GM04503 (cell line): Measurements from ENCODE around the gene FOXK1.
A peak's percentile ranks its signal among the peaks of the same experiment; 100 is the strongest.

Source experiments
- DNase-seq: peaks from one replicate; pipeline ENCODE4 v3.0.0-alpha.2; 2012; ENCODE audit warnings: low read depth

The FOXK1 gene

GRCh38 chr7:4722960-4723630, 41.0 kb downstream of the FOXK1 start:
- no peak for DNase-seq

- no peak for DNase-seq
Observed at GRCh38 chr7:4724648-4725013, 42.5 kb downstream of the FOXK1 start.

DNA sequence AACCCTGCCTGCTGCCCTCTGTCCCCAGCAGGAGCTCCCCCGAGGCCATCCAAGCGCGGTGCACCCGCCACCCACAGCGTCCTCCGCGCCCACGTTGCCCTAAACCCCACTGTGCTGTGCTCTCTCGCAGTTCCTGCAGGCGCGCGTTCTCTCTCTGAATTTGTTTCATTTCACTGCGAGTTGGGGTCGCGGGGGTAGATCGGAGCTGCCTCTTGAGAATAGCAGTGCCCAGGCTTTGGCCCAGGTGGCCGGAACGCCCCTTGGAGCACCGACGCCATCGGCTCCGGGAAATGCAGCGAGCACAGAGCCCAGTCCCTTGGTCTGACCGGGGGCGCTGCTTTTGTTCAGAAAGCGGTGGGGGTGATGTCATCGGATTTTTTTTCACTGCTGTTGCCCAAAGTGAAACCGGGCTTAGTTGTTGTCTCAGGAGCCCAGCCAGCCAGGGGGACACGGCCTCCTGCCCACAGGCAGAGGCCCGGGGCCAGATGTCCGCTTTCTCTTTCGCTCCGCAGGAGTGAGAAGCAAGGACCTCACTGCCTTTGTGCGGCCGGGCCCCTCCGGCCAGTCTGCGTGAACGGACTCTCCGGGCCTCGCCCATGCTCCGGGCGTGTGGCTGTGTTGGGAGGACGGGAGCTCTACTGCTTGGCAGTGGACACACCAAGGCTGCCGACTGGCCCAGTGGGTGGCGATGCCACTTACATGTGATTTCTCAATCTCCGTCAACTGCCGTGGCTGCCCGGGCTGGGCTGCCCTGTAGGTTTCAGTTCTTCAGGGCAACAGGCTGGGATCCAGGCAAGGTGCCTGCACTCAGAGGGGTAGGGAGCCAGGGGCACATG, 43.1 kb downstream of the FOXK1 start:
- peak; percentile 76 for DNase-seq

GRCh38 chr7:4725850-4726450, 43.9 kb downstream of the FOXK1 start:
- no peak for DNase-seq

- no peak for DNase-seq
Observed at GRCh38 chr7:4726566-4726965, 44.5 kb downstream of the FOXK1 start.

DNA sequence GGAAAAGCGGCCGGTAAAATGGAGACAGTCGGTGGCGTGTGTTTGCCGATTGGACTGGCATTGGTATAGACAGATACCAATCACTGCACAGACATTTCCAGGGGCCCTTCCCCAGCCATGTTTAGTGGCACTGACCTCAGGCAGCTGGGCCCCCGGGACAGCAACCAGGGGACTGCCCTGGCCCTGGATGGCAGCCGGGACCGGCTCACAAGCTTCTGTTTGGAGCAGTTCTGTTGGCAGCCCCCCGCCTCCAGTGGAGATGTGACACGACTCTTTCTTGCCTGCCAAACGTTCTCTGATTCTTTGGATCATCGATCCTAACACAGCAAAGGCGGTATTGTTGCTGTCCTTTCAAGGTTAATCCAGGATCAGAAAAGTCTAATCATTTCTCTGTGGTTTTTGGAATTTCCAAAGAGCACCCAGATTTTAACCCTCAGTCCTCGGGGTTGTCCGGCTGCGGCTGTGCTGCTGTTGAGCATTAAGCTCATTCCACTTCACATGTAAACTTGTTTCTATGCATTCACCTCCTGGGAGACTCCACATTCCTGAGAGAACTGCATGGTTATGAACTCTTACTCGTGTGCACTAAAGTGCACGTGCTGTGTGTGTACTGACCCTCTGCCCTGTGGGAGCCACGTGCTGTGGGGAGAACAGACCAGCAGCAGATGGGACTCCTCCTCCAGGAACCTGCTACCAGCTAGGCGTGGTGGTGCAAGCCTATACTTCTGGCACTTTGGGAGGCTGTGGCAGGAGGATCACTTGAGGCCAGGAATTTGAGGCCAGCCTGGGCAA, 46.0 kb downstream of the FOXK1 start:
- DNase-seq, result no peak

DNA sequence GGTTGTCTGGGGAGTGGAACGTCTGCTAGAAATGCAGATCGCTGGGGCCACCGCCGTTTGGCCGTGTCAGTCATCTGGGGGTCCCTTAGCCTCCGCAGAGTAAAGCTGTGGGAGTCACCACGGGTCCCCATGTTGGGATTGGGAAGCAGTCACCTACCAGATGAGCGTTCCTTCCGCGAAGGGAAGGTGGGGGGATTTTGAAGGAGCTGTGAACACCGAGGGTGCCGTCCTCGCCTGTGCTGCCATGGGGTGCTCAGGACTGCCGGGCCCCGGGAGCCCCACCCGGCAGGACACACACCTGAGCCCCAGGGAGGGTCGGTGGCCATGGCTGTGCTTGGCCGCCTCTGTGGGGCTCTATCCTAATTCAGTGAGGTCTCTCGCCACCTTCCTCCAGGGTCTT, 47.2 kb downstream of the FOXK1 start:
- no peak for DNase-seq

- no peak for DNase-seq
Observed at GRCh38 chr7:4730276-4730675, 48.2 kb downstream of the FOXK1 start.

- no peak for DNase-seq
Observed at GRCh38 chr7:4730971-4731370, 48.9 kb downstream of the FOXK1 start.

GRCh38 chr7:4731803-4732202, 49.7 kb downstream of the FOXK1 start:
- DNase-seq, result no peak

DNA sequence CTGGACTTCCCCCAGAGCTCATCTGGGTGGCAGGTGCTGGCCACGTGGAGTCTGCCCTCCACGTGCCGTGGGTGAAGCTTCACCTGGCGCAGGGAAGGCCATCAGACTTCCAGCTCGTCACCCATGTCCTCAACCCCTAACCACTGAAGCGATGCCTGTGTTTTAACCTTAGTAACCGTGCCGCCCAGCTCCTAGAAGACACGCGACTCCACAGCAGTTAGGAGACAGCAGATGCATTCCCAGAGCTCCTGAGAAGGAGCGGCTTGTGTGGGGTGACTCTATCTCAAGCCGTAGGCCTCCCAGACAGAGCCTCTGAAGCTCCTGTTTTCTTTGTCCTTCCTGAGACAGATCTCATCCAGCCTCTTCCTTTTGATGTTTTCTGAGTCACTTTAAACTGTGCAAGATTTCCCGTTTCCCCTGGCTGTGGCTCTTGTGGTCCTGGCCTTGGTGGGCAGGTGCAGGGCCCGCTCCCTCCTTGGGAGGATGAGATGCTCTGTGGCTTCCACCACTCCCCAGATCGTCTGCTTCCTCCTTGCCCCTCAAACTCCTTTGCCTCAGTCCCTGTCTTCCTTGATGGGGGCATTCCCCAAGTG, 51.9 kb downstream of the FOXK1 start:
- no peak for DNase-seq

DNA sequence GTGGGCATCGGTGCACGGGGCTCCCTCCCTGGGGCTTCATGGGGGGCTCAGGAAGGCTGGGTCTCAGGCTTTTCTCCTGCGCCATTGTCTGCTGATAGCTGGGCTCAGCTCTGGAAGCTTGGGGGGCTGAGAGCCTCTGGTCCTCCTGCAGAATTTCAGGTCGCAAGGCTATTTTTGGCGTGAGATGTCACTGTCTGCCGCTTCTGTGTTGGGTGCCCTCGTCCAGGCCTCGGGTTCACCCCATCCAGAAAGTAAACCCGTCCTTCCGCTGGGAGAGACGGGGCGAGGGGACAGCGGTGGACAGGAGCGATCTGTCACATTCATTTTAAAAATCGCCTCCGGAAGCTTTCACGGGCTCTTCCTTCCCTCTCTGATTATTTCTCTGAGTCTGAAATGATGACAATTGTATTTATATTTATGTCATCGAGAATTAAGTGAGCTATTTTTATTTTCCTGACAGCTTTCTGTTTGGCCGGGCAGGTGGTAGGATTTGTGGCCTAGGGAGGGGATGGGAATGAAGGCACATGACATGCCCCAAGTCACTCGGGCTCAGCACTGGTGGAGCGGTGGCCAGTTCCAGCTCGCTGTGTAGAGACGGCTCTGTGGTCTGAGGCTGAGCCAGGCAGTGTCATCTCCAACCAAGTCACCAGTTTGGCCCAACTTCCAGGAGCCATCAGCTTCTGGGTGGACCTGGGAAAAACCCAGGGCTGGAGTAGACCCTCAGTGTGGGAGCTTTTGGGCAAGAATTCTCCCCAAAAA, 52.7 kb downstream of the FOXK1 start:
- DNase-seq, result no peak

GRCh38 chr7:4737300-4737699, 55.2 kb downstream of the FOXK1 start:
- DNase-seq, result no peak

DNA sequence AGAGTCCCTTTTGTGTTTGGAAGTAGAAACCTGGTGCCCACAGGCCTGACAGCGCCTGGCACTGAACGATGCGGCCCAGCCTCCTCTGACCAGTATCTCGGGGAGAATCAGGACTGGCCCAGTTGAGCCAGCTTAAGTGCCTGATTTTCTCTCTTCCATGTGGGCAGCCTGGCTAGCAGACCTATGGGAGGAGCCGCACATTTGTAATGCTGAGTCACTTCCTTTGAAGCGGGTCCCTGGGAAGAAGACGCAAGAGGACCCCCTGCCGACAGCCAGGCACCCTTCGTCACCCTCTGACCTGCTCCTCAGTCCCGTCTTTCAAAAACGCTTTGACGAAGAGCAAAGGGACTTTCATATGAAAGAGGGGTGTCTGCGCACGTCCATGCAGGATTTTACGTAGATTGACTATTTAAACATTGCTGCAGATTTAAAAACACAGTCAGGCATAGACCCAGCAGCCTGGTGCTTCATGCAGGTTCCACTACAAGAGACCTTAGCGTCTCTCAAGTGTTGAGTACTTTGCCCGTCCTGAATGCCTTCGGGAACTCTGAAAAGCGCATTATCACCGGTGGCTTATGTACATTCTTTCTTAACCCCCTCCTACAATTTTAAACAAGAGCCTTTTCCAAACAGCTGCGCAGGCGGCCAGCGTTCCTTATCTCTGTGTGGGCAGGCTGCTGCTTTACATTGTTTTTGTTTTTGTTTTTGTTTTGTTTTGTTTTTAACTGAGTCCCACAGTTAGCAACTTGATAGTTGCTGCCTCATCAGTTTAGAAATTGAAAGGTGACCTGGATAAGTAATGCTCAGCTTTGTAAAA, 56.8 kb downstream of the FOXK1 start:
- peak; percentile 54 for DNase-seq

DNA sequence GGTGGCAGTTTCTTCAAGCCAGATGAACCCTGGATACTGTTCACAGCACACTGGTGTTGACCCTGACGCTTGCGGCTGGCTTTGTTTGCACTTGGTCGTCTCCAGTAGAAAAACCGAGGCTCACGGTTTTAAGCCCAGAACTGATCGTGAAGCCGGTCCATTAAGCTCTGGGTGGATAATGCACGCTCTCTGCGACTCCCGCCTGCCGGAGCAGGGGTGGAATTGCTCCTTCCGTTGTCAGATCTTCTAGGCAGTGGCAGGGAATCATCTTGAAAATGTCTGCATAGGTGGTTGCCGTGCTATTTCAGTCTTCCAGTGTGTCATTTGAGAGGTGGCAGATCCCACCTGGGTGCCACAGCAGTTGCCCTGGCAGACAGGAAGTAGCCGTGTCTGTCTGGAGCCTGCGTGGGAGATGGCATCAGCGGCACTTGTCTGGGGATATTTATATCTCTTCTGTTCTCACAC, 57.5 kb downstream of the FOXK1 start:
- no peak for DNase-seq

- DNase-seq, result no peak
Observed at GRCh38 chr7:4740796-4741195, 58.7 kb downstream of the FOXK1 start.

GRCh38 chr7:4742051-4742573, 60.0 kb downstream of the FOXK1 start:
- DNase-seq, result no peak

GRCh38 chr7:4742852-4743251, 60.8 kb downstream of the FOXK1 start:
- no peak for DNase-seq

- peak; percentile 99 for DNase-seq
Observed at GRCh38 chr7:4744391-4745264, 62.5 kb downstream of the FOXK1 start.
